Hematopoietic multipotent progenitor cell treated with erythropoietin and hydrocortisone succinate and interleukin-3 and kit ligand, for 4 days (in vitro differentiated cells): Measurements from ENCODE around the gene MEIS1.
"Not testable (repeated sequence)": the region's sequence is repeated elsewhere in the genome, so short reads cannot be mapped to it uniquely, and the experiment has no call there.

Experiments used
- DNase-seq: peaks from one replicate; pipeline ENCODE4 v3.0.0-alpha.2; 2015

MEIS1 gene

GRCh38 chr2:66434679-66435548 is at the start of gene MEIS1:
Gene MEIS1, plus strand, starts transcription at chr2:66435125. Its CDS starts 732 bp downstream, at chr2:66435857.
- DNase-seq = peak; percentile 98

- DNase-seq = no peak
Measured at GRCh38 chr2:66387016-66387753, 47.7 kb upstream of the MEIS1 start.

GRCh38 chr2:66389651-66390131 is 45.2 kb upstream of the MEIS1 start:
- peak; percentile 1 for DNase-seq

- no peak for DNase-seq
Measured at GRCh38 chr2:66390152-66390551, 44.8 kb upstream of the MEIS1 start.

GRCh38 chr2:66390811-66391210 is 44.1 kb upstream of the MEIS1 start:
- DNase-seq = no peak

GRCh38 chr2:66391240-66391639 is 43.7 kb upstream of the MEIS1 start:
- DNase-seq = not testable (repeated sequence)

- DNase-seq = no peak
Measured at GRCh38 chr2:66405473-66405872, 29.5 kb upstream of the MEIS1 start.

GRCh38 chr2:66408905-66409304 is 26.0 kb upstream of the MEIS1 start:
- DNase-seq = no peak

- no peak for DNase-seq
Measured at GRCh38 chr2:66412874-66413273, 22.1 kb upstream of the MEIS1 start.

- no peak for DNase-seq
Measured at GRCh38 chr2:66414896-66415295, 20.0 kb upstream of the MEIS1 start.

GRCh38 chr2:66418381-66418780 is 16.5 kb upstream of the MEIS1 start:
- DNase-seq = no peak

- no peak for DNase-seq
Measured at GRCh38 chr2:66421612-66422011, 13.3 kb upstream of the MEIS1 start.

- DNase-seq = no peak
Measured at GRCh38 chr2:66423391-66424124, 11.4 kb upstream of the MEIS1 start.

- no peak for DNase-seq
Measured at GRCh38 chr2:66426244-66427111, 8.4 kb upstream of the MEIS1 start.

GRCh38 chr2:66427300-66427699 is 7.6 kb upstream of the MEIS1 start:
- DNase-seq = no peak

GRCh38 chr2:66428986-66429612 is 5.8 kb upstream of the MEIS1 start:
- DNase-seq = peak; percentile 86

GRCh38 chr2:66429693-66430504 is 5.0 kb upstream of the MEIS1 start:
- DNase-seq = no peak

- no peak for DNase-seq
Measured at GRCh38 chr2:66430505-66431273, 4.2 kb upstream of the MEIS1 start.

- DNase-seq = no peak
Measured at GRCh38 chr2:66431274-66431642, 3.7 kb upstream of the MEIS1 start.
